ENCODE measurements around the gene SERINC5. TPM values are rescaled to one million over a fixed set of nuclear protein-coding genes. Genes with fewer than 3 reads are reported as not detected.

SERINC5 gene
- total RNA-seq, 1 experiment from 2014 or later: 70.6 TPM

DNA sequence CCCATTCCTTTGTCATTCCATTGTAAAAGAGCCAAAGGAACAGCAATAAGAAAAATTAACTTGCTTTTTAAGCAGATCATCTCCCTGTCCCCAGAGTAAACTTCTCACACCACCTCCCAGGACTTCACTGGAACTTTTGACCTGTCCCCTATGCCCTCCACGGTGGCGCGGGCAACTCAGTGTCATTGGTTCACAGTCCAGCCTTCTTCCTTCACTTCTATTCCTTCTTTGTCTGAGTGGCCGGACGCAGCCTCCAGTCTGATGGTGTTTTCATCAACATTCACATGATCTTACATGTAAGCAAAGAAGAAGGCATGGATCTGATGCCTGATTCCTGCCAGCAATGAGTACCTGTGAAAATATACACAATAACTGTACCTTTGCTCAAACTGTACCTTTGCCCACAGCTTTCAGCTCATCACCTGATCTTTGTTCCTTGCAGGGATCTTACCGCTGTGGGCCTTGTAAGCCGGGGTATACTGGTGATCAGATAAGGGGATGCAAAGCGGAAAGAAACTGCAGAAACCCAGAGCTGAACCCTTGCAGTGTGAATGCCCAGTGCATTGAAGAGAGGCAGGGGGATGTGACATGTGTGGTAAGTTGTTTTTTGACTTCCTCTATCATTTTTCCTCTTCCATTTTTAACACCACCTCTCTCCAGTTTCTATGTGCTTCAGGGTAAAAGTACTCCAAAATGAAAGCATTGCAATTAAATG, 188.2 kb downstream of the SERINC5 start:
- no peaks in the 10 kb centered on the region for H3K36me3 ChIP-seq (ENCODE audit: control insufficient read depth, insufficient read depth, low read length)
- no peaks in the 10 kb centered on the region for H3K4me1 ChIP-seq (ENCODE audit: control insufficient read depth, insufficient read depth, low read length)
- TF ChIP-seq, protein P1, sequence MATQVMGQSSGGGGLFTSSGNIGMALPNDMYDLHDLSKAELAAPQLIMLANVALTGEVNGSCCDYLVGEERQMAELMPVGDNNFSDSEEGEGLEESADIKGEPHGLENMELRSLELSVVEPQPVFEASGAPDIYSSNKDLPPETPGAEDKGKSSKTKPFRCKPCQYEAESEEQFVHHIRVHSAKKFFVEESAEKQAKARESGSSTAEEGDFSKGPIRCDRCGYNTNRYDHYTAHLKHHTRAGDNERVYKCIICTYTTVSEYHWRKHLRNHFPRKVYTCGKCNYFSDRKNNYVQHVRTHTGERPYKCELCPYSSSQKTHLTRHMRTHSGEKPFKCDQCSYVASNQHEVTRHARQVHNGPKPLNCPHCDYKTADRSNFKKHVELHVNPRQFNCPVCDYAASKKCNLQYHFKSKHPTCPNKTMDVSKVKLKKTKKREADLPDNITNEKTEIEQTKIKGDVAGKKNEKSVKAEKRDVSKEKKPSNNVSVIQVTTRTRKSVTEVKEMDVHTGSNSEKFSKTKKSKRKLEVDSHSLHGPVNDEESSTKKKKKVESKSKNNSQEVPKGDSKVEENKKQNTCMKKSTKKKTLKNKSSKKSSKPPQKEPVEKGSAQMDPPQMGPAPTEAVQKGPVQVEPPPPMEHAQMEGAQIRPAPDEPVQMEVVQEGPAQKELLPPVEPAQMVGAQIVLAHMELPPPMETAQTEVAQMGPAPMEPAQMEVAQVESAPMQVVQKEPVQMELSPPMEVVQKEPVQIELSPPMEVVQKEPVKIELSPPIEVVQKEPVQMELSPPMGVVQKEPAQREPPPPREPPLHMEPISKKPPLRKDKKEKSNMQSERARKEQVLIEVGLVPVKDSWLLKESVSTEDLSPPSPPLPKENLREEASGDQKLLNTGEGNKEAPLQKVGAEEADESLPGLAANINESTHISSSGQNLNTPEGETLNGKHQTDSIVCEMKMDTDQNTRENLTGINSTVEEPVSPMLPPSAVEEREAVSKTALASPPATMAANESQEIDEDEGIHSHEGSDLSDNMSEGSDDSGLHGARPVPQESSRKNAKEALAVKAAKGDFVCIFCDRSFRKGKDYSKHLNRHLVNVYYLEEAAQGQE (IDR thresholded peaks at IDR 0.05; ENCODE audit: insufficient read depth in 1 of 2, low read depth in 2 of 2, low read length in 1 of 2): no peak
- no peak for TF ChIP-seq SIN3A (IDR thresholded peaks at IDR 0.05; ENCODE audit: borderline replicate concordance, insufficient read depth, low read depth, low read length)
- no peak for TF ChIP-seq POLR2AphosphoS5 (IDR thresholded peaks at IDR 0.05; ENCODE audit: low read depth, low read length)
- H3K4me3 ChIP-seq (ENCODE audit: low read depth in 2 of 2, low read length in 2 of 2): no peak overlapping the region
- BruUV-seq (replicated peaks): no TSS peak
- CTCF ChIA-PET: no interaction called here
- no peak for DNase-seq (ENCODE audit: low read depth, low spot score)
- intact Hi-C loops (cut with micrococcal nuclease; ENCODE audit: unreplicated experiment) (no loop called here), in situ Hi-C loops (cut with HindIII; ENCODE audit: low pct_unique_long_range_greater_than_20kb, low sequenced_read_pairs) (no loop called here)
- H3K27ac ChIP-seq (ENCODE audit: low read length): no peak overlapping the region
- H3K27me3 ChIP-seq (ENCODE audit: control insufficient read depth, insufficient read depth, low read length): peaks cover 5% of the 10 kb centered on the region
- POLR2A ChIA-PET: no interaction called here
- no peaks in the 10 kb centered on the region for H3K9me3 ChIP-seq (ENCODE audit: control insufficient read depth, insufficient read depth, low read depth, low read length)
- ATAC-seq: no peak

DNA sequence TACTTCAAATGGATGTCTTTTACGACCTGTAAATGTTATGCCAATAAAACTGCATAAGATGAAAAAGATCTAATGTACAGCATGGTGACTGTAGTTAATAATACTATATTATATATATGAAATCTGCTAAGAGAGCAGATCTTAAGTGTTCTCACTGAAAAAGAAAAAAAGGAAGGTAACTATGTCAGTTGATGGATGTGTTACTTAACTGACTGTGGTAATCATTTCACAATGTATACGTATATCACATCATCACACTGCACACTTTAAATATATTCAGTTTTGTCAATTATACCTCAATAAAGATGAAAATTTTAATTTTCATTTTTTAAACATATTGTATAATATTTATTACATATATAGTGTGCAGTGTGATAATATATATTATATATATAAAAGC, 188.8 kb downstream of the SERINC5 start:
- no TSS peak for BruUV-seq (replicated peaks)
- peaks cover 7% of the 10 kb centered on the region for H3K27me3 ChIP-seq (ENCODE audit: control insufficient read depth, insufficient read depth, low read length)
- H3K4me1 ChIP-seq (ENCODE audit: control insufficient read depth, insufficient read depth, low read length): no peaks in the 10 kb centered on the region
- ChIA-PET POLR2A (no interaction called here), CTCF (no interaction called here)
- TF ChIP-seq, protein P1 (IDR thresholded peaks at IDR 0.05; ENCODE audit: insufficient read depth in 1 of 2, low read depth in 2 of 2, low read length in 1 of 2): no peak
- no peak for TF ChIP-seq SIN3A (IDR thresholded peaks at IDR 0.05; ENCODE audit: borderline replicate concordance, insufficient read depth, low read depth, low read length)
- TF ChIP-seq, protein P2, sequence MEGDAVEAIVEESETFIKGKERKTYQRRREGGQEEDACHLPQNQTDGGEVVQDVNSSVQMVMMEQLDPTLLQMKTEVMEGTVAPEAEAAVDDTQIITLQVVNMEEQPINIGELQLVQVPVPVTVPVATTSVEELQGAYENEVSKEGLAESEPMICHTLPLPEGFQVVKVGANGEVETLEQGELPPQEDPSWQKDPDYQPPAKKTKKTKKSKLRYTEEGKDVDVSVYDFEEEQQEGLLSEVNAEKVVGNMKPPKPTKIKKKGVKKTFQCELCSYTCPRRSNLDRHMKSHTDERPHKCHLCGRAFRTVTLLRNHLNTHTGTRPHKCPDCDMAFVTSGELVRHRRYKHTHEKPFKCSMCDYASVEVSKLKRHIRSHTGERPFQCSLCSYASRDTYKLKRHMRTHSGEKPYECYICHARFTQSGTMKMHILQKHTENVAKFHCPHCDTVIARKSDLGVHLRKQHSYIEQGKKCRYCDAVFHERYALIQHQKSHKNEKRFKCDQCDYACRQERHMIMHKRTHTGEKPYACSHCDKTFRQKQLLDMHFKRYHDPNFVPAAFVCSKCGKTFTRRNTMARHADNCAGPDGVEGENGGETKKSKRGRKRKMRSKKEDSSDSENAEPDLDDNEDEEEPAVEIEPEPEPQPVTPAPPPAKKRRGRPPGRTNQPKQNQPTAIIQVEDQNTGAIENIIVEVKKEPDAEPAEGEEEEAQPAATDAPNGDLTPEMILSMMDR (IDR thresholded peaks at IDR 0.05): no peak
- no peak for TF ChIP-seq POLR2AphosphoS5 (IDR thresholded peaks at IDR 0.05; ENCODE audit: low read depth, low read length)
- no peak for TF ChIP-seq TCF7L2 (IDR thresholded peaks at IDR 0.05; ENCODE audit: low read depth, low read length)
- in situ Hi-C loops (cut with HindIII; ENCODE audit: low pct_unique_long_range_greater_than_20kb, low sequenced_read_pairs): no loop called here
- ATAC-seq (no peak), DNase-seq (ENCODE audit: low read depth, low spot score) (no peak)
- H3K36me3 ChIP-seq (ENCODE audit: control insufficient read depth, insufficient read depth, low read length): no peaks in the 10 kb centered on the region
- no peak overlapping the region for H3K27ac ChIP-seq (ENCODE audit: low read length)
- H3K4me3 ChIP-seq (ENCODE audit: low read depth in 2 of 2, low read length in 2 of 2): no peak overlapping the region
- intact Hi-C loops (cut with micrococcal nuclease; ENCODE audit: unreplicated experiment): no loop called here
- H3K9me3 ChIP-seq (ENCODE audit: control insufficient read depth, insufficient read depth, low read depth, low read length): no peaks in the 10 kb centered on the region

Measured in Panc1 (cell line).